Measurements from ENCODE around the gene HNRNPL.
A peak's percentile ranks its signal among the peaks of the same experiment; 100 is the strongest.
"Not testable (repeated sequence)": the region's sequence is repeated elsewhere in the genome, so short reads cannot be mapped to it uniquely, and the experiment has no call there.

The HNRNPL gene

GRCh38 chr19:38869836-38870607 lies 20.2 kb upstream of the HNRNPL start:
- DNase-seq (ENCODE audit: low read depth) = peak; percentile 41

GRCh38 chr19:38869160-38869835 lies 19.5 kb upstream of the HNRNPL start:
- no peak for DNase-seq (ENCODE audit: low read depth)

- DNase-seq (ENCODE audit: low read depth) = no peak
Observed at GRCh38 chr19:38868551-38868950, 18.8 kb upstream of the HNRNPL start.

GRCh38 chr19:38867171-38867780 lies 17.5 kb upstream of the HNRNPL start:
- no peak for DNase-seq (ENCODE audit: low read depth)

- DNase-seq (ENCODE audit: low read depth) = no peak
Observed at GRCh38 chr19:38862321-38863059, 12.7 kb upstream of the HNRNPL start.

DNA sequence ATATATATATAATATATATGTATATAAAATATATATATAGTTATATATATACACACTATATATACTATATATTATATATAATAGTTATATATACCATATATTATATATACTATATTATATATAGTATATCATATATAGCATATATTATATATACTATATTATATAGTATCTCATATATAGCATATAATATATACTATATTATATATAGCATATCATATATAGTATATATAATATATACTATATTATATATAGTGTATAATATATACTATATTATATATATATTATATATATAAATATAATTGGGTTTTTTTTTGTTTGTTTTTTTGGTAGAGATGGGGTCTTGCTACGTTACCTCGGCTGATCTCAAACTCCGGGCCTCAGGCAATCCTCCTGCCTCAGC lies 11.6 kb upstream of the HNRNPL start:
- DNase-seq (ENCODE audit: low read depth) = no peak

- not testable (repeated sequence) for DNase-seq (ENCODE audit: low read depth)
Observed at GRCh38 chr19:38859631-38860204, 9.9 kb upstream of the HNRNPL start.

- DNase-seq (ENCODE audit: low read depth) = no peak
Observed at GRCh38 chr19:38856813-38857212, 7.0 kb upstream of the HNRNPL start.

DNA sequence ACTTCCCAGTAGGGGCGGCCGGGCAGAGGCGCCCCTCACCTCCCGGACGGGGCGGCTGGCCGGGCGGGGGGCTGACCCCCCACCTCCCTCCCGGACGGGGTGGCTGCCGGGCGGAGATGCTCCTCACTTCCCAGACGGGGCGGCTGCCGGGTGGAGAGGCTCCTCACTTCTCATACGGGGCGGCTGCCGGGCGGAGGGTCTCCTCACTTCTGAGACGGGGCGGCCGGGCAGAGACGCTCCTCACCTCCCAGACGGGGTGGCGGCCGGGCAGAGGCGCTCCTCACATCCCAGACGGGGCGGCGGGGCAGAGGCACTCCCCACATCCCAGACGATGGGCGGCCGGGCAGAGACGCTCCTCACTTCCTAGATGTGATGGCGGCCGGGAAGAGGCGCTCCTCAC lies 6.0 kb upstream of the HNRNPL start:
- not testable (repeated sequence) for DNase-seq (ENCODE audit: low read depth)

- not testable (repeated sequence) for DNase-seq (ENCODE audit: low read depth)
Observed at GRCh38 chr19:38854961-38855360, 5.2 kb upstream of the HNRNPL start.

DNA sequence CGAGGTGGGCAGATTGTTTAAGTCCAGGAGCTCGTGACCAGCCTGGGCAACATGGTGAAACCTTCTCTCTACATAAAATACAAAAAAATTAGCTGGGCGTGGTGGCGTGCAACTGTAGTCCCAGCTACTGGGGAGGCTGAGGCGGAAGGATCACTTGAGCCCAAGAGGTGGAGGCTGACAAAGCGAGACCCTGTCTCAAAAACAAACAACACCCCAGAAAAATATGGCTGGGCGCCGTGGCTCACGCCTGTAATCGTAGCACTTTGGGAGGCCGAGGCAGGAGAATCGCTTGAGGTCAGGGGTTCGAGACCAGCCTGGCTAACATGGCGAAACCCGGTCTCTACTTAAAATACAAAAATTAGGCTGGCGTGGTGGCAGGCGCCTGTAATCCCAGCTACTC lies 3.4 kb upstream of the HNRNPL start:
- DNase-seq (ENCODE audit: low read depth) = no peak

GRCh38 chr19:38852231-38853044 lies 2.7 kb upstream of the HNRNPL start:
- peak; percentile 68 for DNase-seq (ENCODE audit: low read depth)

DNA sequence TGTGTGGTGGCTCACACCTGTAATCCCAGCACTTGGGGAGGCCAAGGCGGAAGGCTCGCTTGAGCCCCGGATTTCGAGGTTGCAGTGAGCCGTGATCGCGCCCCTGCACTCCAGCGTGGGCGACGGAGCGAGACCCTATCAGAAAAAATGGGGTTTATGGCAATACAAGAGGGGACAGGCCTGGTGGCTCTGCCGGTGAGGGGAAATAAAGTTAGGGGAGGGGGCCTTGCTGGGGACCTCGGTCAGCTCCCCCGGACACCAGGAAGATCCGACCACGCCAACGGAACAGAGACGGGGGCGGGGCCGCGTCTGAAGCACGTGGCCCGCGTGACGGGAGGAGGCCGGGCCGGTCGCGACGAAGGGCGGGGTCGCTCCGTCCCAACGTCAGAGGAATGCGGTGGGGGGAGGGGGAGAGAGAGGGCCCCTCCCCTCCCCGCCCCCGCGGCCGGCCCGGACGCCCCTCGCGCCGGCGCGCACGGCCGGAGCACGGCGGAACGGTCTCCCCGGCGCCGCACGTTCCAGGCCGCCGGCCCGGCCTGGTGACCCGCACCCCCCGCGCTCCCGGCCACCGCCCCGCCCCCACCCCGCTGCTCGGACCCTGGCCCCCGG lies 1.9 kb upstream of the HNRNPL start:
- peak; percentile 91 for DNase-seq (ENCODE audit: low read depth)

DNA sequence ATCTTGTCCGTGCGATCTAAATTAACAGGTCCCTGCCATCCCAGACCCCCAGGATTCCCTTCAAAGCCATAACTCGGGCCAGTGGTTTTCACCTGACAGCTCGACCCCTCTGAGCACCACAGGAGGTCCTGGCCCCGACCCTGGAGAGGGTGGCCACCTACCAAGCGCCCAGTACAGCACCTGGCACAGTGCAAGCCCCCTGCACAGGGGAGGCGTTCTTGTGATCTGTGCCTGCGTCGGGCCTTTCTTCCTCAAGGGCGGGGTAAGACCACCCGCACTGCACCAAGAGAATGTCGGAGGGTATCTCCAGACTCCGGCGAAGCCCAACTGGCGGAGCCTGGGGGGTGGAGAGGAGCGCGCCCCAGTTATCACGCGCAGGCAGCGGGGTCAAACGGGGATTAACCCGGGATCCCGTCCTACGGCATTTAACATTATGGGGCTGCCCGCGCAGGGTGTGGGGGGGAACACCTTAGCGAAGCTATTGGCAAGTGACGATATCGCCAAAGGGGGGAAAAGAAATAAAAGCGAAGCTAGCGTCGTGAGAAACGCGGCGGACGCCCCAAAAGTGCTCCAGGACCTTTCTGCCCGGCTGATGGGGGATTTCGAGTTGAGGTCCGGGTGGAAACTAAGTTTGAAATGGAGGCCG lies 1.3 kb upstream of the HNRNPL start:
- DNase-seq (ENCODE audit: low read depth) = peak; percentile 21

GRCh38 chr19:38850436-38850975 lies 720 bp upstream of the HNRNPL start:
- no peak for DNase-seq (ENCODE audit: low read depth)

- DNase-seq (ENCODE audit: low read depth) = peak; percentile 90
Observed at GRCh38 chr19:38849147-38849859, 483 bp downstream of the HNRNPL start.

GRCh38 chr19:38848299-38849146 lies 1.3 kb downstream of the HNRNPL start:
- DNase-seq (ENCODE audit: low read depth) = no peak

- DNase-seq (ENCODE audit: low read depth) = no peak
Observed at GRCh38 chr19:38846097-38846496, 3.7 kb downstream of the HNRNPL start.

Measured in iris pigment epithelial cell (primary cell).